ENCODE results near the gene PMFBP1.

The PMFBP1 gene, protein sequence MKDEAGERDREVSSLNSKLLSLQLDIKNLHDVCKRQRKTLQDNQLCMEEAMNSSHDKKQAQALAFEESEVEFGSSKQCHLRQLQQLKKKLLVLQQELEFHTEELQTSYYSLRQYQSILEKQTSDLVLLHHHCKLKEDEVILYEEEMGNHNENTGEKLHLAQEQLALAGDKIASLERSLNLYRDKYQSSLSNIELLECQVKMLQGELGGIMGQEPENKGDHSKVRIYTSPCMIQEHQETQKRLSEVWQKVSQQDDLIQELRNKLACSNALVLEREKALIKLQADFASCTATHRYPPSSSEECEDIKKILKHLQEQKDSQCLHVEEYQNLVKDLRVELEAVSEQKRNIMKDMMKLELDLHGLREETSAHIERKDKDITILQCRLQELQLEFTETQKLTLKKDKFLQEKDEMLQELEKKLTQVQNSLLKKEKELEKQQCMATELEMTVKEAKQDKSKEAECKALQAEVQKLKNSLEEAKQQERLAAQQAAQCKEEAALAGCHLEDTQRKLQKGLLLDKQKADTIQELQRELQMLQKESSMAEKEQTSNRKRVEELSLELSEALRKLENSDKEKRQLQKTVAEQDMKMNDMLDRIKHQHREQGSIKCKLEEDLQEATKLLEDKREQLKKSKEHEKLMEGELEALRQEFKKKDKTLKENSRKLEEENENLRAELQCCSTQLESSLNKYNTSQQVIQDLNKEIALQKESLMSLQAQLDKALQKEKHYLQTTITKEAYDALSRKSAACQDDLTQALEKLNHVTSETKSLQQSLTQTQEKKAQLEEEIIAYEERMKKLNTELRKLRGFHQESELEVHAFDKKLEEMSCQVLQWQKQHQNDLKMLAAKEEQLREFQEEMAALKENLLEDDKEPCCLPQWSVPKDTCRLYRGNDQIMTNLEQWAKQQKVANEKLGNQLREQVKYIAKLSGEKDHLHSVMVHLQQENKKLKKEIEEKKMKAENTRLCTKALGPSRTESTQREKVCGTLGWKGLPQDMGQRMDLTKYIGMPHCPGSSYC

GRCh38 chr16:72172105-72173034 lies at the start of gene PMFBP1:
Gene PMFBP1, minus strand, starts transcription at chr16:72172155. Its CDS starts 947 bp downstream, at chr16:72171208.
- DNase-seq, result peak; percentile 76

DNA sequence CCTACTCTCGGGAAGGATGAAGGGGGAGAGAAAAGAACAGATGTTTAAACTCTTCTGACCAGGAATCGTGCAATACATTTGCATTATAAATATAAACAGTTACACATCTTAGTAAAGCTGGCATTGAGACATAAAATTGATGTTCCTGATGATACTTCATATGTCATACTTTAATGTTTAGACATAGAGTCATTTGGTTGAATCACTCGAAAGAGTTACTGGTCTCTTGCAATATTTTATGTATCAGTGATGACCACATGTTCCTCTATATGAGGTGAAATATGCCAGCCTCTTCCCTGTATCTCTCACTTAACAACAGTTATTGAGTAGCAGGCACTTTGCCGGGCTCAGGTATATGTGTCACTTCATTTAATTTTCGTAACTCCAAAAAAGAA lies 49.7 kb upstream of the PMFBP1 start:
- DNase-seq, result peak; percentile 33

GRCh38 chr16:72220875-72221629 lies 49.1 kb upstream of the PMFBP1 start:
- no peak for DNase-seq

DNA sequence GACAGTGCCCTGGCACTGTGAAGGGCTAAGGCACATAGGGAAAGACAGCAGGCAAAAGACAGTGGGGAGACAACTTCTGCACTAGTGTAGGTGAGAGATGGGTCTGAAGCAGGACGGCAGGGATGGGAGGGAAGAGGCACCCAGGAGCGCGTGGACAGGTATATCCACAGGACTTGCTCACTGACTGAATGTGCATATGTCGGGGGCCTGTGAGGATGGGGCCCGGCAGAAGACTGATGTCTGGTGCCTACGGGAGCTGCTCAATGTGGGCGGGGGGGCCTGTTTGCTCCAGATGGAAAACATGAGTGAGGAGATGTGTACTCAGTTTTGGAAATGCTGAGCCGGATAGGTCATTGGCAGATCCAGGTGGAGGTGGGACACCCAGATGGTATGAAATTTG lies 47.3 kb upstream of the PMFBP1 start:
- no peak for DNase-seq

DNA sequence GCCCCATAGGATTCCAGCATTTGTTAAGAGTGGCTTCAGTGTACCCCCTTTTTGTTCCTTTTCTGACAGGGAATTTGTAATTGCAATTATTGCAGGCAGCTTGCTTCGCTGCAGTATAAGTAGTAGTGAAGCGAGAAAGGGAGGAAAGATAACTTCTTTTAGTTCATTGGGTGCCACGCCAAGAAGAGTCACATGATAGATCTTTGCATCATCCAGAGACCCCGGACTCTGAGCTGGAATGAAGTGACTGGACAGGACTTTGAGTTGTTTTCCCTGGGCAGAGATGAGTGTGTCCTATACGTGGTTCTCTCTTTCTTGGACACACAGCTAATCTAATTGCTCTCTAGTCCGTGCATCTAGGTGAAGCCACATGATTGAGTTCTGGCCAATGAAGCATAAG lies 44.8 kb upstream of the PMFBP1 start:
- DNase-seq, result no peak

DNA sequence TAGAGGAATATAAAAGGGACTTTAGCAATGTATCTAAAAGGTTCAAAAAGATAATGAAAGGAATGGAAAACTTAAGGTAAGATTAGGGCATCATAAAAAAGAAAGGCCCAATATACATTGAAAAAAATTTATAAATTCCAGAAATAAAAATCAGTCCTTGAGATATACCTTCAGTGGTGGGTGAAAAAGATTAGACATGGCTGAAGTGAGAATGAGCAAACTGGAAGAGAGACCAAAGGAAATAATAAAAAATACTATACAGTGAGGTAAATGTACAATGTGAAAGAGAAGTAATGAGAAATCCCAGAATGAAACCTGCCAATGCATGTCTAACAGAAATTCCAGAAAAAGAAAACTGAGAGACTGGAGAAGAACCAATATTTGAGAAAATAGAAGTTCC lies 42.9 kb upstream of the PMFBP1 start:
- DNase-seq, result no peak

GRCh38 chr16:72211110-72211509 lies 39.2 kb upstream of the PMFBP1 start:
- no peak for DNase-seq

GRCh38 chr16:72210555-72210954 lies 38.6 kb upstream of the PMFBP1 start:
- no peak for DNase-seq

DNA sequence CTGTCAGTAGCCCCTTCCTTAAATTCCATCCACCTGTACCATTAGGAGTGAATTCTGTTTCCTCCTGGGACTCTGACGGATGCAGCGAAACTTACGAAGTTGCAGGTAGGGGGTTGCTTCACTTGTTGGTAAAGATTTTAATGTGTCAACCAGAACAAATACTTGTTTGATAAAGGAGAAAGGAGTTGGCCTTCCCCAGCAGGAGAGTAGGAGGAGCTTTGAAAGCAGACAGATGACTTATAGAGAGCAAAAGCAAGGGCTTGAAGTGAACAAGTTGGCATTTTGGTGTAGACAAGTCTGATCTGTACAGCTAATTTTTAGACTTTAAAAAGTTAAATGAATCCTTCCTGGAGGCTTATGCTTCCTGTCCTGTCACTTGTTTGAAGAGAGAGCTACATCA lies 38.1 kb upstream of the PMFBP1 start:
- DNase-seq, result no peak

DNA sequence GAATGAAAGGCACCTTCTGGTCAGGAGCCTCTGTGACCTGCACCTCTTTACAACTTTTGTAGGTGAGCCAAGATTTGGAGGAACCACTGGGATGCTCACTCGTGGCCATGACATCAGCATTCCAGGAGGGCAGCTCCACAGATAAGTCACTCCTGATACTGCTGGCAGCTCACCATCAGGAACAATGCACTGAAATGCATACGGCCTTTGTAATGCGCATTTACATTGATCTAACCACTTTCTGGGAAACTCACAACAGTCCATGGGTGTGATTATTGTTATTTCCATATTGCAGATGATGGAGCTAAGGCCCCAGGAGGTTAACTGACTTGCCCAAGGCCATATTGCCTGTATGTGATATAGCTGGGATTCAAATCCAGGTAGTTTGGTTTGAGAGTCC lies 34.3 kb upstream of the PMFBP1 start:
- DNase-seq, result no peak

DNA sequence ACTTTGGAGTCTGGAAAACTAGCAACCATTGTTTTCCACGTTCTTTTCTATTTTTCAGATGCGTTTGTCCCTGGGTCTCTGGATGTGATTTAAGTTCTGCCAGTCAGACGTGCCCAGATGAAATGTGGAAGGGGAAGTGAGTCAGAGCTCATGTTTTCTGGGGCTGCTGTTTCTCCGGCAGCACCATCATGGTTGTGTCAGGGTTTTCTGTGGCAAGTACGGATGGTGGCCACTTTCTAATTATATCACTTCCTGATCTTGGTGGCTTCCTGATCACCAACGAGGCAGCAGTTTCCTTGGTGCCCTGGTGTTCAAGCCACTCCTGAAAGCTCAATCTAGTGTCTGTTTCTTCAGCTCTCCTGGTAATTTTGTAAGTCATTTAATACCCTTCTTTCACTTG lies 31.4 kb upstream of the PMFBP1 start:
- peak; percentile 51 for DNase-seq

GRCh38 chr16:72202014-72202413 lies 30.1 kb upstream of the PMFBP1 start:
- DNase-seq, result peak; percentile 42

- DNase-seq, result no peak
Observed at GRCh38 chr16:72201387-72201786, 29.4 kb upstream of the PMFBP1 start.

- no peak for DNase-seq
Observed at GRCh38 chr16:72199761-72200337, 27.9 kb upstream of the PMFBP1 start.

GRCh38 chr16:72198771-72199201 lies 26.8 kb upstream of the PMFBP1 start:
- DNase-seq, result no peak

DNA sequence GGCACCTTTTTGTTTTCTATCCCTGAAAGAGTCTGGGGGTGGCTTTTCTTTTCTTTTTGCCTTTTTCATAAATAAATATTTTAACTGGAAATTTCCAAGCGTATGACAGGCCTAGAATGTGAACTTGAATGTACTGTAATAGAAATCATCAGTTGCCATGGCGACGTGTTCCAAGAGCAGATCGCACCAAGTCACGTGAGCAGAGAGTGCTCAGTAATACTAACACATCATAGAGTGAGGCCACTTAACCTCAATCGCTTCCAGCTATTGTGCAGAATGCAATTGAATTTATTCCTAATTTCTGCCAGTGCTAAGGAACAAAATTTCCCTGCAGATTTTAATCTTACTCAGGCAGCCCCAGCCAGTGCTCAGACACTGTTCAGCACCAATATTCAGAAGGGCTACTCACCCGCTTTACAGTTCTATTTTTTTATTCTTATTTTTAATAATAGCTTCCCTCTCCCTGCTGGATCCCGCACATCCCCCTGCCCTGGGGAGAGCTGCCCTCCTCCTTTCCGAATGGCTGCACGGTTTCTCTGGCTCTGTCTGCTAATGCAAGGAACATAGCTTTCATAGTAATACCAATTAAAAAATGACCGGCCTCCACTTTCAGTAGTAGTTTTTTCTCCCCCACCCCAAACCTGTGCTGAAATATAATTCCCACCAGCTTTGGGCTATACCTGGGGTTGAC lies 26.2 kb upstream of the PMFBP1 start:
- peak; percentile 87 for DNase-seq

- DNase-seq, result no peak
Observed at GRCh38 chr16:72197545-72197944, 25.6 kb upstream of the PMFBP1 start.

DNA sequence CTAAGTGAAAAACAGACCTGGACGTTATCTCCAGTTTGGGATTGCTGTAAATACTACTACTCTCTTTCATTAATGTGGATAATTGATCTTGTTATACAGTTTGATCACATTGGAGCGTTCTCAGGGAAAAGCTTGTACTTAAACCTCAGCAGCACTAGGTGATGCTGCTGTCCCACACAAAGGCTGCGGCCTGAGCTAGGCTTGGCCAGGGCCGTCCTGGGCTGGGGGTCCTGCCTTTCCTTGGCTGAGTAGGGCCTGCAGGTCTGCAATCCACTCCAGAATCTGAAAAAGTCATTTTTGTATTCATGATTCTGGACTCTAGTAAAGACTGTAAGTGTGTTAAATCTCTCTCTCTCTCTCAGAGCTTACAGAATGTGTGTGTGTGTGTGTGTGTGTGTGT lies 23.7 kb upstream of the PMFBP1 start:
- DNase-seq, result no peak

GRCh38 chr16:72191551-72191950 lies 19.6 kb upstream of the PMFBP1 start:
- DNase-seq, result peak; percentile 24

GRCh38 chr16:72189865-72190371 lies 18.0 kb upstream of the PMFBP1 start:
- DNase-seq, result peak; percentile 69

DNA sequence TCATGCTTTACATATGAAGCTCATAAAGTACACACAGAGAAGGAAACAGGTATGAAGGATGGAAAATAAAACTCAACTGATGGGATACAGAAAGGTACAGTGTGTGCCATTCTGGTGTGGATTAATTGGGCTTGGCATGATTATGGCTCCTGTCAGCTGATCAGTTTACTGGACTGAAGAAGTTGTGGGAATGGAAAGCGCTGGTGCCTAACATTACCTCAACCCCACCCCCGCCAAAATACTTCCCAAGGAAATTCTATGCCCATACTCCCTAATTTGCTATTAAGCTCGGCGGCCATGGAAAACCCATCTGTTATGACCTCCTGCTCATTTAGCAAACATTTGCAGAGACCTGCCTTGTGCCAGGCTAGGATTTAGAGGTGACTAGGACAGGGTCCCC lies 16.6 kb upstream of the PMFBP1 start:
- no peak for DNase-seq

Data from fibroblast of skin of right biceps (primary cell).